Stimulated activated CD4-positive, alpha-beta T cell treated with anti-CD3 and anti-CD28 coated beads, Interleukin-4, amount 100 ng/mL, for 1 hour (primary cell): ENCODE data around the gene RETNLB.

Source experiments
- DNase-seq: peaks from one replicate; pipeline ENCODE4 v3.0.0-alpha.2; 2020

RETNLB gene, protein sequence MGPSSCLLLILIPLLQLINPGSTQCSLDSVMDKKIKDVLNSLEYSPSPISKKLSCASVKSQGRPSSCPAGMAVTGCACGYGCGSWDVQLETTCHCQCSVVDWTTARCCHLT

DNA sequence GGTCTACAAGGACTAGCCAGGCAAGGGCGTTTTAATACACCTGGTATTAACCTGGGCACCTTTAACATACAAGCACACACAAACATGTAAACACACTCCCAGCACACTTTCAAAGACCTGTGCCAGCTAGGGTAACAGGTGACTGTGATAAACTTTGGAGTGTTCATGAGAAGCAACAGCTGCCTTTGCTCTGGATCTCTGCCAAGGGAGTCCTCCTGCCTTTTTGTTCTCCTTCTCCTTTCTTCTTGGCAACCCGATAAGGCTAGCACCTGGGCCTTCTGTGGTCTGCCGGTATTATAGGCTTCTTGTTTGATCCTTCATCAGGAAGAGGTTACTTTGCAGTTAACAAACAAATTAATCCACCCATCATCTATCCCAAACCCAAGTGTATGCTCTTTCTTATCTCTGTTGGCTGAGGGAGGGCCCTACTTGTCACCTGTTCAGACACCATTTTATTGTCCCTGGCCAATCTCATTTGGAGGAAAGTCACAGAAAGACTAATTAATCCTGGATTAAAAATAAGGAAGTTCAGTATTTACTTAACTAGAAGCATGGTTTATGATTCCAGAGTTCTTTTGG is at the start of gene RETNLB:
Gene RETNLB, minus strand, starts transcription at position 7 of the 579 bp plus-strand sequence. CDS start 225 bp downstream, outside the sequence.
- no peak for DNase-seq

DNA sequence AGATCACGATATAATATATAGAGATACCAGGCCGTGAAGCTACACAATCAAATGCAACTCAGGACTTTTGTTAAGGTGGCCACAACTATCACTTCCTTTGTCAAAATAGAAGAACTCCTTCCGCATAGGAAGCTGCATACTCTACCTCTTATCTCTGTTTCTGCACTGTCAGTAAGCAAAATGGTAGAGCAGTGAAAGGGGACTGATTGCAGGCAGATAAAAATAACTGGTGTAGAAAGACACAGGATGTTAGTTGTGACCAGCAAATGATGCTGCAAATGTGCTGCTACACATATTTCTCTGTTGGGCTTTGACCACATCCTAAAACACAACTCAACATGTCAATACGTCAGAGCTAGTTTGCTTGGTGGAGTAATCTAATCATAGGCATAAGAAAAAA is 49.1 kb upstream of the RETNLB start:
- DNase-seq, result no peak

DNA sequence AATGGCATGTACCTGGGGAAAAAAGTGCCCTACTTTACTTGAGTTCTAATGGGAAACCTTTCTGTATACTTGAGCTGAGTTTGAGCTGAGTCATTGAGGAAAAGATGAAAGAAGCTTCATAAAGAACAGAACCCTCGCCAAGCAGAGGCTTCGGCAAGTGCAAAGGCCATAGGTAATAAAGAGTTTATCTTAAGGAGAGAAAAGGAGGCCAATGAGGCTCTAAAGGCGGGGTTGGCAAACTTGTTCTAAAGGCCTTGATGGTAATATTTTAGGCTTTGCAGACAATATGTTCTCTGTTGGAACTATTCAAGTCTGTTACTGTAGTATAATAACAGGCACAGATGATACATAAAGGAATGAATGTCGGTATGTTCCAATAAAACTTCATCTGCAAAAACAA is 47.8 kb upstream of the RETNLB start:
- DNase-seq, result no peak

DNA sequence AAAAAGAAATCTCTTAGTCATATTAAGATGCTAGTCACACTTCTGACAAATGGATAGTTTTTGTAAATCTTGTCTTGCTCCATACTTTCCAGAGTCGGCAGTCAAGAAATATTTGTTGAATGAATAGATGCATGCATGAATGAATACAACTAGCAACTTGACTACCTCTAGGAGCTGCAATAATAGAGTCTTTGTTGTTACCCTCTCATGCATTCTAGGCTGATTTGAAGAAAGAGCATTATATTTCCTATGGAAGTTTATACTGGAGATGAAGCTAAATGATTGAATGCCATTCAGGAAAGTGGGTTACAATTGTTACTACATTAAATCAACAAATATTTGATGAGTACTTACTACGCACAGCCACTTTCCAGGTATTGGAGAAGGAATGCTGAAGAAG is 47.2 kb upstream of the RETNLB start:
- no peak for DNase-seq

DNA sequence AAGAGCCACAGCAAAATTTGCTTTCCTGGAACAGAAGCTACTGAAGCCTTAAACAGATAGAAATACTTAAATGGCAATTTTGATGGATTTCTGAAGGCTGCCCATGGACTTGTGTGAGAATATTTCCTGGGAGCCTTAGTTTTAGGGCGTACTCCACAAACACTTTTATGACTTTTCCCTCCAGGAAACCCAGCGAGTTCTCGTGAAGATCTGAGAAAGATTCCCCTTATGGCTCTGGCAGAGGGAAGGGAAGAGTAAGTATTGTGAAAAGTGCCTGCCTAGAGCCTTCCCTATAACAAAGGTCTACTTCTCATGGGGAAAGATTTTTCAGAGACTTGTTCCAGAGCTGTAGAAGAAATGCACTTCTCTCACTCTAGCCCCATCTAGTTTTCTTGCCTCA is 34.3 kb upstream of the RETNLB start:
- no peak for DNase-seq

DNA sequence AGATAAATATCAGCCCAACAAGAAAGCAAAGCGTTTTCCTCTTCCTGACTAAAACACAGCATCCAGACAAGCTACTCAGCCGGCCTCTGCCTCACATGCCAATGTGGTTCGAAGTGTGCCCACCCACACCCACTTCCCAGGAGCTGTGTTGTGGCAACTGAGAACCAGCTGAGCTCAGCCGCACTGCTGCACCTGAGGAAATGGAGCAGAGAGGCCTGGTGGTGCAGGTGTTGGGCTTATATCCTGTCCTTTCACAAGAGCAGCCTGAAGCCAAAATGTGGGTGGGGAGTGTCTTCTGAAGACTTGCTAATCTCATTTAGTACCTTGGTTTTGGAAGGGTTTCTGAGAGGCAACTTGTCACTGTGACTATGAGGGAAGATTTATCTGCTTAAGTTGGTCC is 23.0 kb upstream of the RETNLB start:
- DNase-seq, result peak; percentile 14

DNA sequence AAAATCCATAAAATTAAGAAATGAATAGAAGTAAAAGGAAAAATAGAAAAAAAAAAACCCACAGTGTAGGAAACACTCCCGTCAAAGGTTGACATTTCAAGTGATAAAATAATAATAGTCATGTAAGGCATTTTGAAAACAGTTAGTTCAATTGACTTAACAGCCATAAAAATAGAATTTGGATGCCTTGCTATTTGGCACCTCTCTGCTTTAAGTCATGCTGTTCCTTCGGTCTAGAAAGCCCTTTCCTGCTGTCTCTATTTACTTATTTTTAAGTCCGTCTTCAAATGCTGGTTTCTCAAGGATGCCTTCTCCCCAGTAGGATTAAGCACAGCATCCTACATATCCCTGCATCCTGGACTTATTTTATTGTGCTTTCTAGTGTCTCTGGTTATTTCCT is 22.3 kb upstream of the RETNLB start:
- no peak for DNase-seq

DNA sequence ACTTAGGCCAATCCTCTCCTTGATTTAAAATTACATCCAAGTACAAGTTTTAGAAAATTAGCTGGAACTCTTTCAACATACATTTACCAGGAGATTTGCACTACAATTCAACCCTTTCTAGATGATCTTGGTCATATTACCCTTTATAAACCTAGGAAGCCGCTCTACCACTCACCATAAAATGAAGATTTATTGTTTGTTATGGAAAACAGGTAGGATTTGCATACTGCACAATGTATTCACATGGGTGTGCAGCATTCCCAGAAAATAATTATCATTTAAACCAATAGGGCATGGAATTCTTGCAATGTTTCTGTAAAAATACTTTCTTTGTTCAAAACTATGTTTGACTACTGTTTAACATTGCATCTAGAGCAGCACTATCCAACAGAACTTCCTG is 18.4 kb upstream of the RETNLB start:
- DNase-seq, result no peak

DNA sequence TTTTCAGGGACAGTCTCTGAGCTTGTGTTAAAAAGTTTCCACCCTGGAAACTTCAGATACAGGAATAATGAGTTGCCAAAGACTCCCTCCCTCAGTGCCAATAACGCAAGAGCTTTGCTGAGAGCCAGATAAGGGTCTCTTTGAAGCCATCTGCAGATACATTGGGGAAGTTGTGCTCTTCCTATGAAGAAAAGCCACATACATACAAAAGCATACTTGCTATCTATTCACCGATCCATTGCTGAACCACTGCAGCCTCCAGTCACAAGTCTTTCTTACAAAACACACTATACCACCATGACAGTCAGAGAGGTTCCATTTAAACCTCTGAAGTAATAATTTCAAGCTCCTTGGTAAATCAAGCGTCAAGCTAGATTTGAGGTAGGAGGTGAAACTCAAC is 10.0 kb upstream of the RETNLB start:
- DNase-seq, result no peak

DNA sequence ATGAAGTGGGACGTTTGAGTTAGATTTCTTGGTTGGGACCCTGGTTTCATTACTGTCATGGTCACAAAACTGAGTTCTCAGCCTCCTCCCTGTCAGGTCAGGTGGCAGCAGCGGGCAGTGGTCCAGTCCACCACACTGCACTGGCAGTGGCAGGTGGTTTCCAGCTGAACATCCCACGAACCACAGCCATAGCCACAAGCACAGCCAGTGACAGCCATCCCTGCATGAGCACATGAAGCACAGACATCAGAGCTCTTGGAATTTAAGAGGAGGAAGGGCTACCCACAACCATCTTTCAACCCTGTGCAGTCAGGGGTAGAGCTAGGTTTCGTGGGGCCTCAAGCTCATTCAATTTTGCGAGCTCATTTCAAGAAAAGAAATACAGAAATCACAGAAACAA is 1.5 kb downstream of the RETNLB start:
- no peak for DNase-seq

DNA sequence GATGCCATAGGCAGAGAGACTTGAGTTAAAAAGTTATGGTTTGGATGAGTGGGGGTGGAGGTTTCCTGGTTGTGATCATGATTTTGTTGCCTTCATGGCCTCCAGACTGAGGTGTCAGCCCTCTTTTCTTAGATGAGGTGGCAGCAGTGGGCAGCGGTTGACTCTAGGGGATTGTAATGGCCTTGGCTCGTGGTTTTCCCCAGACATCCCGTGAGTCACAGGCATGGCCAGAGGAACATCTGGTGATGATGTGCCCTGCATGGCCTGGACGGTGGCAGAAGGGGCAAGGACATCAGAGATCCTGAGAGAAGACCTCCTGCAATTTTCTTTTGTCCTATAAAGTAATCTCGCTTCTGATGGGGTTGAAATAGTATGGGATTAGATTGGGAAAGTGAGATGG is 12.4 kb downstream of the RETNLB start:
- no peak for DNase-seq

DNA sequence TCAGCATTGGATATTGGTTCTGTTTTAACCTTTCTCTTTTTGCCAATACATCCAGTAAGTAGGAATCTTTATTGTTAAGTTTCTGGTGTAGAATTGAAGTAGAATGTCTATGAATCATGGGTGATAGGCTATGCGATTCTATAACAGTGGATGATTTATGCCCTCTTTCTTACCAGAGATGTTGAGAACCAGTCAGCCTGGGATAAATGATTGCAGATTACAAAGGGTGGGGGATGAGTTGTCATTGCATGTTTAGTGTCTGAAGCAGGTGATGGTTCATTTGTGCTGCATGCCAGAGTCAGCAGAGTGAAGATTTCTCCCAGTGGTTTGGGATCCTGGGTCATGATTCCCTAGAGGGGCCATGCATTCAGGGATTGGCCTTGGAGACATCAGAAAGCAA is 14.3 kb downstream of the RETNLB start:
- DNase-seq, result no peak

DNA sequence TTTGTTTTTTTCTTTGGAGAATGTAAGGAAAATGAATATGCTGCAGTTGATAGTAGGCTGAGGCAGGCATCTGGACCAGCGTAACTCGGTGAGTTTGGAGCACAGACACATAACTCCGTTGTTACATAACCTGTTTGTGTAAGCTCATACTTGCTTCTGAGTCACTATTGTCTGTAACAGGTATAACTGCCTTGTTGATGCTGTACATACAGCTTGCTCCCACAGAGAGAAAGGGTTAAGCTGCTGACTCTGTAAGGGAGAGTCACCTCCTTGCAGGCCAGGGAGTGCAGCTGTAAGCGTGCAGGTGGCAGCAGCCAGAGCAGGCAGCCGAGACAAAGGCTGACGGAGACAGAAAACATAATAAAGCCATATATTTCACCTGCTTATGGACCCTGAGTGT is 20.4 kb downstream of the RETNLB start:
- no peak for DNase-seq

DNA sequence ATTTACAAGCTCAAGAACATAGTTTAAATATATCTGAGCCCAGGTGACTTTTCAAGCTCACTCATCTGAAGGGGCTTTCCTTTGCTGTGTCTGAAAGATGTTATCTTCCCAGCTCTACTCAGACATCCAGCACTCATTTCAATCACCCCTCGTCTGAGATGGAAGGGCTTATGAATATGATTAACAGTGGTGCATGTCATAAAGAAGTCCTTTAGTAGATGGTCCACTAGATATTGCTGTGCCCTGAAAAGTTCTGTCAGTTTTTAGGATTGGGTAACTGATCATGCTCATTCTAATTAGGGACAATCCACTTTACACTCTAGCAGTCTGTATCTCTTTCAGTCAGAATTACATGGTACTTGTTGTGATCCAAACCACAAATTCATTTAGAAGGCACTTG is 28.3 kb downstream of the RETNLB start:
- DNase-seq, result no peak

DNA sequence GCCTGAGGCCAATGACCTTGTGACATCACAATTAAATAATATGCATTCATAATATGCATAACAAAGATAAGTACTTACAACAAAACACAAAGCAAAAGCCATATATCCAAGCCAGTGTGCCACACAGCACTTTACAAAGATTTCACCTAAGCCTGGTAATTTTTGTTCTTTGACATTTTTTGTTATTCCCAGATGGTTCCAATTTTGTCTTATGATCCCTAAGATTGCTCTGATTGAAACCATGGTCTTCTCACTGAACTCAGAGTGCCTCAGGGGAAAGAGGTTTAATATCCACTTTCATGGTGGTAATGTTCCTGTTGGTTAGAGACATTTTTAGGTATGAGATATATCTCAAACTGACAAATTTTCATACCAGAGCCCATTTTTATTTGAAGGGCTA is 29.1 kb downstream of the RETNLB start:
- no peak for DNase-seq

DNA sequence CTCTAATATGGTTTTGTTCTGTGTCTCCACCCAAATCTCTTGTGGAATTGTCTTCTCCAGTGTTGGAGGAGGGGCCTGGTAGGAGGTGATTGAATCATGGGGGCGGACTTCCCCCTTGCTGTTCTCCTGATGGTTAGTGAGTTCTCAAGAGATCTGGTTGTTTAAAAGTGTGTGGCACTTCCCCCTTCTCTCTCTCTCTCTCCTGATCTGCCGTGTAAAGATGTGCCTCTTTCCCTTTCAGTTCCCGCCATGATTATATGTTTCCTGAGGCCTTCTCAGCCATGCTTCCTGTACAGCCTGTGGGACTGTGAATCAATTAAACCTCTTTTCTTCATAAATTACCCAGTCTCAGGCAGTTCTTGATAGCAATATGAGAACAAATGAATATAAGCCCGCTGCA is 33.1 kb downstream of the RETNLB start:
- no peak for DNase-seq

DNA sequence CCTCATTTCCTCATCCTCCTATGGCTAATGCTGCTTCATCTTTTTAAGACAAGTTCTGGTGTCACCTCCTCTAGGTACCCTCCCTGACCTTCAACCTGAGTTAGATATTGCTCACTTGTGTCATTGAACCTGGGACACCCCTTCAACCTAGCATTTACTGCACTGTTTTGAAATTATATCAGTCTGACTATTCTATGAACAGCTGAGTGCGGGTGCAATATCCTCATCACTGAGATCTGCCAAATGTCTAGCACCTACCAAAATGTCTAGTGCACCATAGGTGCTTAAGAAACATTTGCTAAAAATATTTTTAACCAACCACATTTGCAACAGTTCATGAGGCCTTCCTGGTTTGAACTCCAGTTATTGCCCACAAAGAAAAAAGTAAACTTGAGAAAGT is 34.5 kb downstream of the RETNLB start:
- no peak for DNase-seq

DNA sequence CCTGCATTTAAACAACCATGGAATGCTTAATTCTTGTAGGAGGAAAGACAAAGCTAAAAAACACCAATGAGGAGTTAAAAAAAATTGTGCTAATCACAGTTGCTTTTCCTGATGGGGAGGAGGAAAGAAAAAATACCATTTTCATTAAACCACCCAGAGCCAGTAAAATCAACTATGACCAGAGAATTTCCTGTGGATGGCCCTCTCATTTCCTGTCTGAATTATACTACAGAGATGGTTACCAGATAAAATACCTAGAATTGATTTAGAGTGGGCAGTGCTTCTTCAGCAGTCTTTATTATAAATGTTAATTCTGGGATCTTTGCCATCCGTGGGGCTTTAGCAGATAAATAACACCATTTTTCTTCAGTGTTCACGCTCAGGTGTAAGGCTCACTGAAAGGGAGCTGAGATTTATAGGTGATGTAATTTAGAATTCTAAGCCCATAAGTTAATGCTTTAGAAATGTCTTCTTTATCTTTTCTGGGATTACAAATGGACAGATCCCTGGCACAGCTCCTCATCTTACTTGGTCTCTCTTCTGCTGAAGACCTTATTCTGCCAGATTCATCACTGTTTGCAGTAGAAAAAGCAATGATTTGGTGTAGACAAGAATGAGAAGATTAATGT is 37.9 kb downstream of the RETNLB start:
- no peak for DNase-seq

DNA sequence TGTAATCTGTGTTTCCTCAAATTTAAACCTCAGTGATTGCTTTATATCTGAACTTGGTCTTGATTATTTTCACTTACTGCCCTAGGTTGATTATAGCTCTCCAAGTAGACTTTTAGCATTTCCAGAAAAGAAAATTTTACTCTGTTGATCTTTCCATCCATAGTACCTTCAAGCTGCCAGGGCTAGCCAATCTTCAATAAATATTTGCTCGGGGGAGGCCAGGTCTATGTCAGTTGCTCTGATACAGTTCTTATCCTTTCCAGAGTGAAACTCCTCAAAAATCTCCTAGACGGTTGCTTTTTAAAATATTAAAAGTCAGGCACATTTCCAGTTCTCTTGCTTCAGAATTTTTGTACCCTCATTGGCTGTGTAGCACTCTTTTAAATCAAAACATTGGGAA is 38.8 kb downstream of the RETNLB start:
- DNase-seq, result no peak

DNA sequence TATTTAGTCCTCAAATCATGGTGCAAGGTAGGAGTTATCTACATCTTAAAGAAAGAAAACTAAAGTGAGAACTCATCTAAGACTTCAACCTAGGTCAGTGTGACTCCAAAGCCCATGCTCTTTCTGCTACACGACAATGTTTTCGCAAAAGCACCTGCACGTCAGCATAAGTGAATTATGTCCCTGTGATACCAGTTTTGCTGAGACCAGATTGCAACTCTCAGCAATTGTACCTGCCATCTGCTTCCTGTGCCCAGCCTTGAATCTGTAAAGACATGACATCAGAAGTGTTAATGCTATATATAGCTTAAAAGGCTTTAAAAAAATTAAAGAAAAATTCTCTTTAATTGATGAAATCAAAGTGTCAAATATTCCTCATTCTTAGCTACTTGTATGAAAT is 43.4 kb downstream of the RETNLB start:
- DNase-seq, result no peak

DNA sequence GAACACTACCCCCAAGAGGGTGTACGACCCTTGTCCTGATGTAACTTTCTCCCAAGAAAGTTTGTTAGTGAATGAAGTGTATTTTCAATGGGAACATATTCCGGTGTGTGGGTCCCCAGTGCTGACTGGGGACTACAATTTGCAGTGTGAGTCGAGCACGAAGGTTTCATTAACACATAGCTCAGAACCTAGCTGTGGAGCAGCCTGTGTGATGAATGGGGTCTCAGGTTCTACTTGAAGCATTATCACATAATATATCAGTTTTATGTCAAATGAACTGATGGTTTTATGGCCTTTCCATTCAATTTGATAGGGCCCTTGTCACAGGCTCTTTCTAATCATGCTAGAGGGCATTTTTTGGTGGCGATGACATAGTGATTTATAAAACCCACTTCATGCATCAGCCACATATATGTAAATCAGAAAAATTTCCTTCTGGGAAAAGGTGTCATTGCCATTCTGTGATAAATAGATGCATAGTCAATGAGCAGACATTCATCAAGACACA is 44.1 kb downstream of the RETNLB start:
- no peak for DNase-seq
